Right renal pelvis (tissue), 4 donors: ENCODE results near the gene SLC47A2. TPM values are rescaled to one million over a fixed set of nuclear protein-coding genes. Genes with fewer than 3 reads are reported as not detected.
A peak's percentile ranks its signal among the peaks of the same experiment; 100 is the strongest.

Experiments used
- DNase-seq, 4 donors: peaks; one replicate each; pipeline ENCODE4 v3.0.0-alpha.2; 2013; ENCODE audit warnings: low read depth in 4 of 4, low spot score in 3 of 4, missing footprints in 1 of 4
- polyA plus RNA-seq, 4 donors: library from polyadenylated mRNA; unstranded; fragments of 120-200 nt; gene quantifications; one replicate each; pipeline ENCODE4 v1.2.1, GENCODE V29; 2013; ENCODE audit not compliant: insufficient read length in 4 of 4

SLC47A2 gene
- polyA plus RNA-seq, 4 donors, result 5.8 to 7.4 (median 6.8) TPM

- DNase-seq, result no peak
Observed at GRCh38 chr17:19729900-19730299, 13.5 kb upstream of the SLC47A2 start.

DNA sequence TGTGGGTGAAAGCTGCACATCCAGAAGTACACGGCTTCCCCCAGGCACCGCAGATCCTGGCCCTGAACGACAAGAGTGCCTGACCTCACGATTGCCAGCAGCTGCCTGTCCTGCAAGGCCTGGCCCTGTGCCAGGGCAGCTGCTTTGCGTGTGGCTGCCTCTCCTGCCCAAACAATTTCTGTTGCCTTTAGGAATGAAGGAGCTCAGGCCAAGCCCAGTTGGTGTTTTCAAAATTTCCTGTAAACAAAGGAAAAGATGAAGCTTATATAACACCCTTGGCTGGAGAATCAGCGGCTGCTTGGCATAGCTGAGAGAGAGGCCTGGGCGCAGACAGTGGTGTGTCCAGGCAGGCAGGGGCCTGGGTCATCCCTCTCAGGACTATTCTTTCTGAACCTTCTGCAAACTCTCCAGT lies 11.7 kb upstream of the SLC47A2 start:
- no peak for DNase-seq

DNA sequence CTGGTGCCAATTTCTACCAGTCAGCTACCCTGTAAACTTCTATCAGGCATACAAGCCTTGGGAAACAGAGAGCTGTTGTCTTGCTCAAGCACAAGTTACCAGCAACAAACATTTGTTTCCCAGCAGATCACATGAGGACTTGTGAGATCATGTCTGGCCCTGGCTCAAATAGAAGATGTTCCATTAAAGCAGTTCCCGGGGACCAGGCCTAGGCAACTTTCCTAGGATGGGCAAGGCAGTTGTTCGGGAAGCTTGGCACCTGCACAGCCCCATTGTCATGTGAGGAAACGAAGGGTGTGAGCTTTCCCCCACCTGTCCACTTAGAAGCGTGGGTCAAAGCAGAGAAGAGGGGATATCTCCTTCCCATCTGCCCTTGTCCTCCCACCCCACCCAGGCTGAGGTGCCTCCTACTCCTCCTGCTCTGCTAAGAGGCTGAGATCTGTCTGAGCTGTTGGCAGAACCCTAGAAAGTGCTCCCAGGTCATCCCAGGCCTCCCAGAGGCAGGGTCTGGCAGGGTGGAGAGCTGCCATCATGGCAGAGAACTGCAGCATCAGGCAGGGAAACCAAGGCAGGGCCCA lies 11.2 kb upstream of the SLC47A2 start:
- DNase-seq, result no peak

DNA sequence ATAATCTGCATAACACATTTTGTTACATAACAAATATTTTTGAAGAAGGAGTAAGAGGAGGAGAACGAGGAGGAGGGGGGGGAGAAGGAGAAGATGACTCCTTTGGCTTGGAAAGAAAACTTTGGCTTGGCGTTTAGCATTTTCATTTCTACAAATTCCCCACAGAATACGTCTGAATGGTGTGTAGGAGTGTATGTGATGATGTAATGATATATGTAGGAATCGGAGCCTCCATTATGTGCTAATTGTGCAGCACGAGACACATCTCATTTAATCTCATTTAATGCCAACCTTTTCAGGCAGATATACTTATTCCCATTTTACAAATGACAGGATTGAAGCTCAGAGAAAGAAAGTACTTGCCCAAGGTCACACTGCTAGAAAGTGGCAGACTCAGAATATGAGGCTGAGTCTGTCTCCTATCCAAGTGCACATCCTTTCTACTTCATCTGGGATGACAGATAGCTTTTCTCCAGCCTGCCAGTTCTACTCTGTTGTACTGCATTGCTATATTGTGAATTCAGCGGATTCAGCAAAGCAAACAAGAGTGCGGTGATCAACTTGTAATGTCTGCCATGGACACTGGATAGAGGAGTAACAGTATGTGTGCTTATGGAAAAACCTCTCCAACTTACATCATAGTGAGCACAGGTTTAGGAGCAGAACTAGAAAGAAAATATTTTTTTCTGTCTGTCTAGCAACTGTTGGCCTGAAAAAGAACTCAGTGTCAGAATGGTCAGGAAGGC lies 10.4 kb upstream of the SLC47A2 start:
- DNase-seq, result no peak

GRCh38 chr17:19725486-19725885 lies 9.1 kb upstream of the SLC47A2 start:
- DNase-seq, result no peak

GRCh38 chr17:19724501-19725420 lies 8.4 kb upstream of the SLC47A2 start:
- no peak for DNase-seq

GRCh38 chr17:19723964-19724363 lies 7.6 kb upstream of the SLC47A2 start:
- DNase-seq, result no peak

GRCh38 chr17:19720631-19721426 lies 4.4 kb upstream of the SLC47A2 start:
- peak in 2 of 4 donors; percentile 50 to 75 for DNase-seq

- no peak for DNase-seq
Observed at GRCh38 chr17:19720210-19720475, 3.8 kb upstream of the SLC47A2 start.

DNA sequence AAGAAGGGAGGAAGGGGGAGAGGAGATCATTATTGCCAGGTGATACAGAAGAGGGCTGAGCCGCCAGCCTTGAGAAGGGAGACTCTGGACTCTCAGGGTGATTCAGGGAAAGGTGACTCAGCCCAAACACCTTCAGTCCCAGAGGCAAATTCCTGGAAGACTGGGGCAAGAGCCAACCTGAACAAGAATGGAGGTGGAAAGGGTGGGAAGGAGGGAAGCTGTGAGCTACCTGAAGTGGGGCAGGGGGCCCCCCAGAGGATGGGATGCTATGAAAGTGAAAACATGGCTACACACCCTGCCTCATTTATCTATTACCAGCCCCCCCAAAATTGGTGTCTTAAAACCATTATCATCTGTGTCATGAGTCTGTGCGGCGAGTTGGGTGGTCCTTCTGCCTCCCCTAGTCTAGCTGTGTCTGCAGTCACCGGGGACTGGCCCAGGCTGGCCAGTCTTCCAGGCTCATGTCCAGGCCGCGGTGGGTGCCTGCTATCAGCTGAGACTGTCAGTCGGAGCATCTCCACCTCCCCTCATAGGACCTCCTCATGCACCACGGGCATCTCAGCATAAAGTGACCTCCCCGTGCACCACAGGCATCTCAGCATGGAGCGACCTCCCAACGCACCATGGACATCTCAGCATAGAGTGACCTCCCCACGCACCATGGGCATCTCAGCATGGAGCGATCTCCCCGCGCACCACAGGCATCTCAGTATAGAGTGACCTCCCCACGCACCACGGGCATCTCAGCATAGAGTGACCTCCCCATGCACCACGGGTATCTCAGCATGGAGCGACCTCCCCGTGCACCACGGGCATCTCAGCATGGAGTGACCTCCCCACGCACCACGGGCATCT lies 3.2 kb upstream of the SLC47A2 start:
- no peak for DNase-seq

- no peak for DNase-seq
Observed at GRCh38 chr17:19718613-19719354, 2.4 kb upstream of the SLC47A2 start.

DNA sequence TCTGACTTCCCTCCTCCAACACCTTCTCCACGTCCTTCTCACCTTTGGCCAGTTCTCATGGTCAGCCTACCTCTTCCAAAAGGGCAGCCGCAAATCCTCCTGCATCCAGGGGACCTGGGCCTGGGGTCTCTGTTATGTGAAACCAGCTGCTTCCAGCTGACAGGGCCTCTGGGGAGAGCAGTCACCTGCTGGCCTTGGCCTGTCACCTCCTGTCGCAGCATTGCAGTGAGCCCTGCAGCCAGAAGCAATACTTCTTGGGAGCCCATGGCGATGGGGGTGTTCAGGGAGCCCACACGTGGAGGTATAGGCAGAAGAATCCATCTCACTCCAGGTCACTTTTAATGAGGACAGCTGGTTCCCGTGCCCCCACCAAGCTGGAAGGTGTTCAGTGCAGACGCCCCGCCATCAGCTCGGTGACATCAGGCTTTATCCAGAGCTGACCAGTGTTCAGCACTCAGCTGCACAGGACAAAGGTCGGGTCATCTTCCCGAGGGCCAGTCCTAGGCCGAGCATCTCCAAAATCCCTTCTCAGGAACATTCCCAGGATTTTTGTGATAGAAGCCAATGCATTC lies 1.7 kb upstream of the SLC47A2 start:
- DNase-seq, result no peak

GRCh38 chr17:19717411-19717908 lies 1.1 kb upstream of the SLC47A2 start:
- no peak for DNase-seq

DNA sequence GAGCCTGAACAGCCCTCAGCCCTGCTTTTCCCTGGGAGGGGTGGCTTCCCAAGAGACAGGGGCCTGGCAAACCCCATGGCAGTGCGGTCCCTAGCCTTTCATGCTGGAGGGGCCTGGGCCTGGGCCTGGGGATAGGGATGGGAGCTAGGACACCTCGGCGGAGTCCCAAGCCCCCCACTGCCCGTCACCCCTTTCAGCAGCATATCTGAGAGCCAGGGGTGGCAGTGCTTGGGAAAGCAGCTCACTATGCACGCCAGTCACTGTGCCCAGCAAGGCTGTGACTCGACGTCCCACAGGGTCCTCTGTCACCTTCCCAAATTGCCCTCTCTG lies 612 bp upstream of the SLC47A2 start:
- no peak for DNase-seq

DNA sequence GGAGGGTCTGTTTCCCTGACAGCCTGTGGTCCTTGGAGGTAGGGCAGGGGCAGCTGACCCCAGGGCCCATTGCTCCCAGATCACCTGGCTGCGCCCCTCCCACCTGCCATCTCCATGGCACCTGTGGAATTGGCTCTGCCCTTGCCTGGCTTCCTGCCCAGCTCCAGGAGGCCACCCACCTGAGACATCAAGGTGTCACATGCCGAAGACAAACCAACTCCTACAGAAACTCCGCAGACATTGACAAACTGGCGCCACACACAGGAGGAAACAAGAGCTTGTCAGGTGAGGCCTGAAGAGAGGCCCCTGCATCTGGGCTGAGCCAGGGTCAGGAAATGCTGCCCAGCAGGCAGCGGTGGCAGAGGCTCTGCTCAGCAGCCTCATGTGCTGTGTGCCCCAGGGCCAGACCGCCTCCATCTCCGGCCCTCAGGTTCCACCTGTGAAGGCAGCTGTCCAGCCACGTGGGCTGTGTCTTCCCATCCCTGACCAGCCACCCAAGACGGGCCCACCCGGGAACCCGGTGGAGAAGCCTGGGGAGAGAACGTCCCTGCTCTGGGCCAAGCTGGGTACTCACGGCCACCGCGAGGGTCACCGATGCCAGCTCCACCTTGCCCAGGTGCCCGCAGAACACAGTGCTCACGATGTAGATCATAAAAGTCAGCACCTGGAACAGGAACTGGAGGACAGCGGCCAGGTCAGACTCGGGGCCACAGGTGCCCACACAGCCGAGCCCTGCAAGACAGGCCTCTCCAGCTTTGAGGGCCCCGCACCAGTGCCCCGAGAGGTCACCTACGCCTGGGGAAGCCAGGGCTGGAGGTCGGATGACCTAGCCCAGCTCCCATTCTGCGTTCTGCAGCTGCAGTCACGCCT lies 1.6 kb downstream of the SLC47A2 start:
- DNase-seq, result no peak

DNA sequence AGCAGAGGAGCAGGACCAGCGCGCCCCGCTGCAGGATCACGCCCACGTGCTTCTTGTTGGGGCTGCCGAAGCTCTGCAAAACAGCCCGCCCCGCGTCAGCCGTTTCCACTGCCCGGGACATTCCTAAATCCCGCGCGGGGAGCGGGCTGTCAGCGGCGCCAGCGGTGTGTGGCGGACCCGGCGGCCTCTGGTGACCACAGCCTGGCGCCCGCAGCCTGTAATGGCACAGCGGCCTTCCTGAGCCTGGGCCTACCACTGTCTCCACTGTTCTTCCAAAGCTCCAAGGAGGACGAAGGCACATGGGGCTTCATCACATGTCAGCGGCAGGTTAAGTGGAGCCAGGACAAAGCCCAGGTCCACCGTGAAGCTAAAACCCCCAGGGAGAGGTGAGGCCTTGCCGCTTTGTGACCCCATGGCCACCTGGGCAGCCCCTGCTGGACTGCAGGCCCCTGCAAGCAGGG lies 2.5 kb downstream of the SLC47A2 start:
- no peak for DNase-seq

GRCh38 chr17:19713462-19713861 lies 2.9 kb downstream of the SLC47A2 start:
- DNase-seq, result no peak
